Gastroesophageal sphincter (tissue), 3 donors: ENCODE measurements around the gene DYSF.

Source experiments
- POLR2A ChIP-seq, 2 donors: fragments of 450-650 bp; IDR thresholded peaks; one replicate each; pipeline ENCODE4 v1.6.1; 2017; ENCODE audit warnings: antibody characterized with exemption in 2 of 2, mild to moderate bottlenecking in 2 of 2, moderate library complexity in 1 of 2
- POLR2AphosphoS5 ChIP-seq: sonication (generic); formaldehyde crosslinking; IDR thresholded peaks from one replicate; pipeline ENCODE4 v1.6.1; 2017; ENCODE audit warnings: antibody characterized with exemption
- TF ChIP-seq, protein P1 (sequence below), 4 experiments: fragments of 200-600 bp in 2 of 4; fragments of 450-650 bp in 2 of 4; sonication (generic) in 1 of 4; IDR thresholded peaks; one replicate each; pipeline ENCODE4 v1.5.1; 2017 to 2019; ENCODE audit warnings: antibody characterized with exemption in 4 of 4, mild to moderate bottlenecking in 2 of 4, moderate library complexity in 2 of 4

DNA sequence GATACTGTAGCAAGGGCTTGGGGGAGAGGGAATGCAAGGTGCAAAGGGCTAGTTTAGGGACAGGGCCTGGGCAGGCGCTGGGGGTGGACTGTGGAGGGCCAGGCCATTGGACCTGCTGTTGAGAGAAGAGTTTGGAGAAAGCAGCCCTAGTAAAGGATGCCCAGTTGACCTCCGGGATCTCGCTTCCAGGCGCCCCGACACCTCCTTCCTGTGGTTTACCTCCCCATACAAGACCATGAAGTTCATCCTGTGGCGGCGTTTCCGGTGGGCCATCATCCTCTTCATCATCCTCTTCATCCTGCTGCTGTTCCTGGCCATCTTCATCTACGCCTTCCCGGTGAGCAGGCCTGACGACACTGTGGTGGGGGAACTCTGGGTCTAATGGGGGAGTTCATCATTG lies 229.0 kb downstream of the DYSF start:
- TF ChIP-seq POLR2A (IDR thresholded peaks at IDR 0.05), result no peak
- TF ChIP-seq, protein P1, sequence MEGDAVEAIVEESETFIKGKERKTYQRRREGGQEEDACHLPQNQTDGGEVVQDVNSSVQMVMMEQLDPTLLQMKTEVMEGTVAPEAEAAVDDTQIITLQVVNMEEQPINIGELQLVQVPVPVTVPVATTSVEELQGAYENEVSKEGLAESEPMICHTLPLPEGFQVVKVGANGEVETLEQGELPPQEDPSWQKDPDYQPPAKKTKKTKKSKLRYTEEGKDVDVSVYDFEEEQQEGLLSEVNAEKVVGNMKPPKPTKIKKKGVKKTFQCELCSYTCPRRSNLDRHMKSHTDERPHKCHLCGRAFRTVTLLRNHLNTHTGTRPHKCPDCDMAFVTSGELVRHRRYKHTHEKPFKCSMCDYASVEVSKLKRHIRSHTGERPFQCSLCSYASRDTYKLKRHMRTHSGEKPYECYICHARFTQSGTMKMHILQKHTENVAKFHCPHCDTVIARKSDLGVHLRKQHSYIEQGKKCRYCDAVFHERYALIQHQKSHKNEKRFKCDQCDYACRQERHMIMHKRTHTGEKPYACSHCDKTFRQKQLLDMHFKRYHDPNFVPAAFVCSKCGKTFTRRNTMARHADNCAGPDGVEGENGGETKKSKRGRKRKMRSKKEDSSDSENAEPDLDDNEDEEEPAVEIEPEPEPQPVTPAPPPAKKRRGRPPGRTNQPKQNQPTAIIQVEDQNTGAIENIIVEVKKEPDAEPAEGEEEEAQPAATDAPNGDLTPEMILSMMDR (IDR thresholded peaks at IDR 0.05), result no peak
- TF ChIP-seq POLR2AphosphoS5, result no peak
